H7 (cell line): Measurements from ENCODE around the gene CLEC17A. TPM values are rescaled to one million over a fixed set of nuclear protein-coding genes. Genes with fewer than 3 reads are reported as not detected.
"Not testable (repeated sequence)": the region's sequence is repeated elsewhere in the genome, so short reads cannot be mapped to it uniquely, and the experiment has no call there.

ENCODE experiments used
- DNase-seq: peaks from one replicate; pipeline ENCODE4 v3.0.0; 2012
- H3K27me3 ChIP-seq: 2 replicates; pipeline ENCODE4 v1.6.0; 2011; ENCODE audit warnings: mild to moderate bottlenecking, low read length; ENCODE audit not compliant: control insufficient read depth, insufficient read depth
- H3K36me3 ChIP-seq: replicated peaks from 2 replicates; pipeline ENCODE4 v1.5.1; 2011; ENCODE audit warnings: low read length; ENCODE audit not compliant: control insufficient read depth, insufficient read depth
- H3K4me3 ChIP-seq: 2 replicates; pipeline ENCODE4 v1.5.1; 2011; ENCODE audit warnings: low read depth, mild to moderate bottlenecking, control low read depth, low read length, moderate library complexity; ENCODE audit not compliant: insufficient read depth
- total RNA-seq: library from RNA; depleted of rRNA; stranded (reverse); fragments of >200 nt; shearing (Covaris generic); gene quantifications from 2 replicates; pipeline ENCODE4 v1.2.3, GENCODE V29; 2014; rRNA removed

CLEC17A gene, protein sequence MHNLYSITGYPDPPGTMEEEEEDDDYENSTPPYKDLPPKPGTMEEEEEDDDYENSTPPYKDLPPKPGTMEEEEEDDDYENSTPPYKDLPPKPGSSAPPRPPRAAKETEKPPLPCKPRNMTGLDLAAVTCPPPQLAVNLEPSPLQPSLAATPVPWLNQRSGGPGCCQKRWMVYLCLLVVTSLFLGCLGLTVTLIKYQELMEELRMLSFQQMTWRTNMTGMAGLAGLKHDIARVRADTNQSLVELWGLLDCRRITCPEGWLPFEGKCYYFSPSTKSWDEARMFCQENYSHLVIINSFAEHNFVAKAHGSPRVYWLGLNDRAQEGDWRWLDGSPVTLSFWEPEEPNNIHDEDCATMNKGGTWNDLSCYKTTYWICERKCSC
- total RNA-seq, result not detected in 2 replicates

DNA sequence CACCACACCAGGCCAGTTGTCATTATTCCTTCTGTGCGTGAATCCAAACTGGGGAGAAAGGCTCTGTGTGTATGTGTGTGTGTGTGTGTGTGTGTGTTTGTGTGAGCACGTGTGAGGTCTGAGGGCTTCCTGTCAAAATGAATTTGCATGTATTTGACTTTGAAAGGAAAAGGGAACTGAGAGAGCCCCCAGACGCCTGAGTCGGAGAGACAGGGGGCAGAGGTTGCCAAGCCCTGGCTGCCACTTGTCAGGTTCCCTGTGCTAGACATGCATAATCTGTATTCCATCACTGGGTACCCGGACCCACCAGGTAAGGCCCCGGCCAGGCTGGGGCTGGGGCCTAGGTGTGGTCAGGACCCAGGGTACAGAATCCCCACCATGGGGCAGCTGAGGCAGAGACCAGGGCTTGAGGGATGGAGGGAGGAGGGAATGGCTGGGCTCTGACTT lies at the start of gene CLEC17A:
Gene CLEC17A, plus strand, starts transcription at position 191 of the 447 bp plus-strand sequence. Its CDS starts 77 bp downstream, at position 268.
- DNase-seq, result peak; percentile 37
- no peaks in the 10 kb centered on the region for H3K27me3 ChIP-seq
- H3K4me3 ChIP-seq, result no peak within 1 kb of the TSS
- no peaks in the 10 kb centered on the region for H3K36me3 ChIP-seq

DNA sequence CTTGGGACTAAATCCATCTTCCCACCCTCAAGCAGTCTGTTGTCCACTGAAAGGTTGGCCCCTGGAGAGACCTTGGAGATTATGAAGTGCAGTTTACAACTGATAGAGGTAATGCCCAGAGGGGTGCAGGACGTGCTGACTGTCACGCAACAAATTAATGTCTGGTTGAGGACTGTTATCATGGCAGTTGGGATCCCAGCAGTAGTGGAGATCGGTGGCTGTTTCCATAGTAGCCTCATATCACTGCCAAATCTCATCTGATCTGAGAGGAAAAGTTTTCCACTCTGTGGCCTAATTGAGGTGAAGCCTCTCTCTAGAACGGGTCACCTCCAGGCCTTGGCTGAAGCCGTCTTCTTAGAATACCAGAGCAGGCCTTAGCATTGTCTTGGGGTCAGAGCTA lies 49.4 kb upstream of the CLEC17A start:
- Histone ChIP-seq H3K27me3 (no peaks in the 10 kb centered on the region), H3K36me3 (peaks cover 2% of the 10 kb centered on the region; the same call in 1 of the 2 replicates)
- DNase-seq, result no peak

DNA sequence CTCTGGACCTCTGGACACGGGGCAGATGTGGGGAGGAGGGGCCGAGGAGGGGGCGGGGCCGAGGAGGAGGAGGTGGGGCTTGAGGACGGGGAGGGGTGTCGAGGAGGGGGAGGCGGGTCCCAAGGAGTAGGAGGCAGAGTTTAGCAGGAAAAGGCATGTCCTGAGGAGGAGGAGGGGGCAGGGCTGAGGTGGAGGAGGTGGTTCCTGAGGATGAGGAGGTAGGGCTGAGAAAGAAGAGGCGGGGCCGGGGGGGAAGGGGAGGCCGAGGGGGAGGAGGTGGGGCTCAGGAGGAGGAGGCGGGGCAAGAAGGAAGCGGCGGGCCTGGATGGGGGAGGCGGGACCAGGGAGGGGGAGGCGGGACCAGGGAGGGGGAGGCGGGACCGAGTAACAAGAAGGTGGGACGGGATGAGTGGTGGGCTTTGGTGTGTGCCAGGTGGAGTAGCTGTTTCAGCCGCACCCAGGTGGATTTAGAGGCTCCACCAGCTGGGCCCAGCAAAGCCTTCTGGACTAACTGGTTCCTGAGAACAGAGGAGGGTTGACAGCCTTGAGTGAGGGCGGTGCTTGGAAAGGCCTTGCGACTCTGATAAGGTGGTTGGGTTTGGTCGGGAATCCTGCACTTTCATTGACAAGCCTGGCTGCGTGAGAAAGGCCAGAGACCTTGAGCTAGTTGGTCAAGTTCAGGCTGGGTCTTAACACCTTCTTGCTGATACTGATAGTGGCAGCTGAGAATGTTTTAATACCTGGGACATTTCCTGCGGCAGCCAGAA lies 45.8 kb upstream of the CLEC17A start:
- H3K27me3 ChIP-seq, result no peaks in the 10 kb centered on the region
- DNase-seq, result peak; percentile 99
- peaks cover 3% of the 10 kb centered on the region; the same call in 1 of the 2 replicates for H3K36me3 ChIP-seq
- H3K4me3 ChIP-seq, result peak overlapping the region; percentile 16; the same call in 1 of the 2 replicates

More for the DNA sequence above, 49.4 kb upstream of the CLEC17A start:
- H3K4me3 ChIP-seq, result no peak overlapping the region

DNA sequence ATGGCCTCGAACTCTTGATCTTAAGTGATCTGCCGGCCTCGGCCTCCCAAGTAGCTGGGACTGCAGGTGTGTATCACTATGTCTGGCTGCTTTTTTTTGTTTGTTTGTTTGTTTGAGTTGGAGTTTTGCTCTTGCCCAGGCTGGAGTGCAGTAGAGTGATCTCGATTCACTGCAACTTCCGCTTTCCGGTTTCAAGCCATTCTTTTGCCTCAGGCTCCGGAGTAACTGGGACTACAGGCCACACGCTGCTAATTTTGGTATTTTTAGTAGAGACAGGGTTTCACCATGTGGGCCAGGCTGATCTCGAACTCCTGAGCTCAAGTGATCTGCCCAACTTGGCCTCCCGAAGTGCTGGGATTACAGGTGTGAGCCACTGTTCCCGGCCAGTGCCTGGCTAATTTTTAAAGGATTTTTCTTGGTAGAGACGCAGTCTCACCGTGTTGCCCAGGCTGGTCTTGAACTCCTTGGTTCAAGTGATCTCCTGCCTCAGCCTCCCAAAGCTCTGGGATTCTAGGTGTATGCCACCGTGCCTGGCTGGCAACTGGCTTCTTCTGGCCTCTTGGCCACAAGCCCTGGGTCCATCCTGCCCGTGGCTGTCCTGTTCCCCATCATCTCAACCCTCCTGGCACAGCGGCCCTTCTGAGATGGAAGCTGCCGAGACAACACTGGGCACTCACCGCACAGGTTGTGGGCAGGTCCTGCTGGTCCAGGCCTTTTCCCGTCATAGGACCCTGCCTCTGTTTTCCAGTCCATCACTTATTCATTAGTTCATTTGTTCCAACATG lies 42.0 kb upstream of the CLEC17A start:
- Histone ChIP-seq H3K36me3 (peaks cover 2% of the 10 kb centered on the region), H3K27me3 (no peaks in the 10 kb centered on the region), H3K4me3 (no peak overlapping the region)
- no peak for DNase-seq

DNA sequence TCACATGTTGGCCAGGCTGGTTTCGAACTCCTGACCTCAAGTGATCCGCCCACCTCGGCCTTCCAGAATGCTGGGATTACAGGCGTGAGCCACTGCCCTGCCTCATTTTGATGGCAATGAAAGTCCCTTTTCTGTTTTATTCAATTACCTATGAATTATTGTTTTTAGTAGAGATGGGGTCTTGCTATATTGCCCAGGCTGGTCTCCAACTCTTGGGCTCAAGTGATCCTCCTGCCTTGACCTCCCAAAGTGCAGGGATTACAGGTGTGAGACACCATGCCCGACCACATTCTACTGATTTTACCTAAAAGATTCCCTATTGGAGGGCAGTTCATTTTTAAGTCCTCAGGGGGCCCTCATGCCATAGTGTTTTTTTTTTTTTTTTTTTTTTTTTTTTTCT lies 40.9 kb upstream of the CLEC17A start:
- DNase-seq, H3K4me3 ChIP-seq, H3K36me3 ChIP-seq, H3K27me3 ChIP-seq: not testable (repeated sequence)

DNA sequence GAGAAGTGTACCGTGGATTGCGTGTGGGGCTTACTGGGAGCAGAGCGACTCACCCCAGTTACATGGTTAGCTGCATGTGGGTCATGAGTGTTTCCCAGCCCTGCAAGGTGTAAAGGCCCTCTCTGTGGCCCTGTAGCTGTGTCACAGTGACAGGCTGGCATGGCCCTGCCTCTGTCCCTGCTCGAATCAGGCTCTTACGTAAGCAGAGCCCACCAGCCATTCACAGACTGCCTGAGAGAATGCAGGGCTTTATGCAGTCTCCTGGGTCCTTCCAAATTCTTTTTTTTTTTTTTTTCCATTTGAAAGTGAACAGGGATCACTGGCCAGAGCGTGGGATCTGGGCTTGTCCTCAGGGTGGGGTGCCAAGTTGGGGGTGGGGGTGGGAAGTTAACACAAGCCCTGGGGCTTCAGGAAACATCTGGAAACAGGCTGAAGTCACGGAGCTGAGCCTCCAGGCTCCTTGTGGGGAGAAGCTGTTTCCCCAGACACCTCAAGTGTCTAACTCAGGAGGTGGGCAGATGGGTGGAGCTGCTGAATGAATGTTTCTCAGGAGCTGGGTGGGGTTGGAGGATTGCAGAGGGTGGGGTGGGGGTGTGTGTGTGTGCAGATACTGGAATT lies 40.1 kb upstream of the CLEC17A start:
- Histone ChIP-seq H3K4me3 (no peak overlapping the region), H3K27me3 (no peaks in the 10 kb centered on the region), H3K36me3 (peaks cover 2% of the 10 kb centered on the region)
- peak; percentile 42 for DNase-seq

DNA sequence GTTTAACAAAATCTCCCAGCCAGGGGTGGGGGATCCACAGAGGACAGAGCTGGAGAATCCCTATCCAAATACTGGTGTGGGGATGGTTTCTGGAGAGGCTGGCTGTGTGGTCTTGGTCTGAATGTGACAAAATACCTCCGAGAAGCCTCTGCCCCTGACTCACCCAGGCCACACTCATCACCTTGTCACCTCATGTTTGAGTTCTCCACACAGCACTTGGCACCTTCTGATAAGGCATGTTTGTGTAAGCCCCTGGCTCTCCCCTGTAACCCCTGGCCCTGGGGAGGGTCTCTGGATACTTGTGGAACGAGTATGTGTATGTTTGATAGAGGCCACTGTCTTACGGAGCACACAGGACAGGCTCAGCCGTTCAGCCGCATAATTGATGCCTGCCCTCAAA lies 38.8 kb upstream of the CLEC17A start:
- DNase-seq, result no peak
- H3K27me3 ChIP-seq, result no peaks in the 10 kb centered on the region
- peaks cover 2% of the 10 kb centered on the region for H3K36me3 ChIP-seq
- H3K4me3 ChIP-seq, result no peak overlapping the region

DNA sequence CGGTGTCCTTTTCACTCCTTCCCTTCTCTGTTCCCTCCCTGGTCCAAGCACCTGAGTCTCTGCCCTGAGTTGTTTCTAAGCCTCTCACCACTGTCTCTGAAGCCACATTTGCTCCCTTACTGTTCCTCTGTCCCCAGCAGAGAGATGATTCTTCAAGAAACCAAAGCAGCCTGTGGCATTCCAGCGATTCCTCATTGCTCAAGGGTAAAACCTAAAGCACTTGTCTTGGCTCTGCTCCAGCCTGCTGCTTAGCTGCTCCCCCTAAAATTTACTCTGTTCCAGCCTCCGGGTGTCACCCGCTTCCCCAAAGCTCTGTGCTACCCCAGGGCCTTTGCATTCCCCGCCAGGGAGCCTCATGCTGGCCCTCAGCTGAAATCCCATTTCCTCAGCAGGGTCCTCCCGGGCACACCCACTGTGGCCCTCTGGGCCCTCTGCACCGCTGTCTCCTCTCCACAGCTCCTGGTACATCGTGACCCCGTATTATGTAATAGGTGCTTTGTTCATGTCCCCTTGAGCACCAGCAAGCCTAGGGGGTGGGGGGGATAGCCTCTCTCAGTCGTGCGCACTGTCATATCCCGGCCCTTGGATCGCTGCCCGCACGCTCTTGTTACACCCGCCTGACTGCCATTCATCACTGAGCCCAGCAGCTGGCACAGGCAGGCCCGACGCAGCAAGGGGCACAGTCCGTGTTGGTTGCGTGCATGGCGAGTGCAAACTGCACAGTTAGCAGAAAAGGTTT lies 37.7 kb upstream of the CLEC17A start:
- Histone ChIP-seq H3K4me3 (no peak overlapping the region), H3K27me3 (no peaks in the 10 kb centered on the region), H3K36me3 (no peaks in the 10 kb centered on the region; the same call in 1 of the 2 replicates)
- DNase-seq, result peak; percentile 22

DNA sequence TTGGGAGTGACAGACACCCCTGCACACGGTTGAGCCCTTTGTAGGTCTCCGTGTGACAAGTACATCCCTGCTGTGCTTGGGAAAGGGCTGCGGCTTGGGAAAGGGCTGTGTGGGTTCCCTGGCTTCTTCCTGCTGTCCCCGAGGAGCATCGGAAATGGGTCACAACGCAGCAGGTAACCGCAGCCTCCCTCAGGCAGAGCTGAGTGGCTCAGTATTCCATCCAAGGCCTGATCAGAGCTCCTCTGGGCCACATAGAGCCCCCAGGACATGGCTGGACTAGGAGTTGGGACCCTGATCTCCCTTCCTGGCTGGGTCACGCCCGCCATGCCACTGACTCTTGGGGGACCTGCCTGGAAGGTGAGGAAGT lies 37.2 kb upstream of the CLEC17A start:
- H3K36me3 ChIP-seq, result no peaks in the 10 kb centered on the region; the same call in 1 of the 2 replicates
- no peak overlapping the region for H3K4me3 ChIP-seq
- H3K27me3 ChIP-seq, result no peaks in the 10 kb centered on the region
- no peak for DNase-seq

DNA sequence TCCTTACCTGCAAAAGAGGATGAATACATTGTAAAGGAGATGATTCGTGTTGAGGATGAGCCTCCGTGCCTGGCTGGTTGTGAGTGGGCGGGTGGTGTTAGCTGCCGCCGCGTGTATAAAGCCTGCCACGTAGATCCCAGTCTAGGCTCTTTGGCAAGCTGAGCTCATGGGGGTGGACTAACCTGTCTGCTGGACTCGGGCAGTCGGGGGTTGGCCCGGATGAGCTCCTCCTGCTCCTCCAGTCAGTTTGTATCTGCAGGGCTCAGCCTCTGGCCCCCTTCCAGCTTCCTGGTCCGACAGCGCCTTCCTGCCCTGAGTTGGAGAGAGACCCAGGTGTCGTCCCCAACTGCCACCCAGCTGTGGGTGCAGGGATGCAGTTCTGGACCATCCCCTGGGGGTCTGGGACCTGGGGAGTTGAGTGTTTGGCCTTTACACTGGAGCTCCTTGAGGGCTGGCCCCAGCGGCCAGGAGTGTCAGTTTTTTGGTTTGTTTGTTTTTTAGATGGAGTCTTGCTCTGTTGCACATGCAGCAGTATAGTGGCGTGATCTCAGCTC lies 32.6 kb upstream of the CLEC17A start:
- no peak overlapping the region for H3K4me3 ChIP-seq
- no peaks in the 10 kb centered on the region for H3K27me3 ChIP-seq
- peak; percentile 29 for DNase-seq
- no peaks in the 10 kb centered on the region; the same call in 1 of the 2 replicates for H3K36me3 ChIP-seq

DNA sequence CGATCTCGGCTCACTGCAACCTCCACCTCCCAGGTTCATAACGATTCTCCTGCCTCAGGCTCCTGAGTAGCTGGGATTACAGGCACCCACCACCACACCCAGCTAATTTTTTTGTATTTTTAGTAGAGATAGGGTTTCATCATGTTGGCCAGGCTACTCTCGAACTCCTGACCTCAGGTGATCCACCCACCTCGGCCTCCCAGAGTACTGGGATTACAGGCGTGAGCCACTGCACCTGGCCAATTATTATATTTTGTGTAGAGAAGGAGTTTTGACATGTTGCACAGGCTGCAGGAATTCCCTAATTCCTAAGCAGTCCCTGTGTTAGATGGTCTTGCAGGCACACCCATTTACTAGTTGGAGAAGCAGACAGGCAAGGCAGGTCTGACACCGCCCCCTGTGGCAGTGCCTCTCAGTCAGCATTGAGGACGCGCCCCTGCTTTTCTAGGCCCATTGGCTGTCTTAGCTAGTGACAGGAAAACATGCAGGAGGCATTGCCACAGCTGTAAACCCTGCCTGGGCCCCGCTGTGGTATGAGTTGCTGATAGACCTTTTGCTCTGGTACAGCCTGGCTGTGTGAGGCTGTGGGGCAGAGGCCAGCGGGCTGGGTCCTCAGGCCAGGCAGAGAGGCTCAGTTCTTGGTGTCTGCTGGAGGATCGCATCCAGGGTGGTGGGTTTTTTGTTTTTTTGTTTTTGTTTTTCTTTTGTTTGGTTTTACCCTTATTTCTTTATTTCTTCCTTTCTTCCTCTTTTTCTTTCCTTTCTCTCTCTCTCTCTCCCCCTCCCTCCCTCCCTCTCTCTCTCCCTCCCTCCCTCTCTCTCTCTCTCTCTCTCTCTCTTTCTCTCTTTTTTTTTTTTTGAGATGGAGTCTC lies 31.5 kb upstream of the CLEC17A start:
- H3K27me3 ChIP-seq, H3K36me3 ChIP-seq, H3K4me3 ChIP-seq: not testable (repeated sequence)
- peak; percentile 88 for DNase-seq

DNA sequence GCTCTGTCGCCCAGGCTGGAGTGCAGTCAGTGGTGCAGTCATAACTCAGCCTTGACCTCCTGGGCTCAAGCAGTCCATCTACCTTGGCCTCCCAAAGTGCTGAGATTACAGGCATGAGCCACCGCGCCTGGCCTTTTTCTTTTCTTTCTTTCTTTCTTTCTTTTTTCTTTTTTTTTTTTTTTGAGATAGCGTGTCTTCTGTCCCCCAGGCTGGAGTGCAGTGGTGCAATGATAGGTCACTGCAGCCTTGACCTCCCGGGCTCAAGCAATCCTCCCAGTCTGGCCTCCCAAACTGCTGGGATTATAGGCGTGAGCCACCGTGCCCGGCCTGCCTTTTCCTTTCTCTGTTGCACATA lies 30.9 kb upstream of the CLEC17A start:
- H3K36me3 ChIP-seq, H3K4me3 ChIP-seq, H3K27me3 ChIP-seq, DNase-seq: not testable (repeated sequence)
